Nucleus accumbens (tissue), 56 donors: Measurements from ENCODE around the gene MT1H.
"Not testable (repeated sequence)": the region's sequence is repeated elsewhere in the genome, so short reads cannot be mapped to it uniquely, and the experiment has no call there.

ENCODE experiments used
- DNase-seq, 56 donors: peaks; one replicate each; lab custom pipeline; 2025; lab: John Stamatoyannopoulos, UW

The MT1H gene

GRCh38 chr16:56662357-56663354, 7.0 kb upstream of the MT1H start:
- peak in 20 of 56 donors; percentile 9 to 68 (median 38) for DNase-seq

DNA sequence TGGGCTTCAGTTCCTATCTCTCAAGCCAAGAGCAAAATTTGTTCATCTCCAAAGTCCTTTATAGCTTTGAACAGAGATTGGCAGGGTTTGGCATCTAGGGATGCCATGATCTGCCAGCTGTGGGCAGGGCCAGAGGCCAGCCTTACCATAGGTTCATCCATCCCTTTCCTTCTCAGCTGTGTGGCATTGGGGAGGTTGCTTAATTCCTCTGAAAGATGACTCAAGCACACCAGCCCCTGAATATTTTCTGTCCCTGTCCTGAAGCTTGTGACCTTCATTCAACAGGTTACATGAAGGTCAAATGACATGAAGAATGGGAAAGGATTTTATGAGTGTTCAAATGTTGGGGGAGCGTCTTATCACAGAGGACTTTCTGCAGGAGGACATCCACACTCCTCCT, 5.1 kb upstream of the MT1H start:
- DNase-seq: no peak

- not testable (repeated sequence) for DNase-seq
These were observed 4.0 kb upstream of the MT1H start for GRCh38 chr16:56665286-56666261.

- peak in 16 of 56 donors; percentile 19 to 66 (median 34) for DNase-seq
These were observed 1.7 kb upstream of the MT1H start, which contains the start of gene MT1G for GRCh38 chr16:56667581-56668571. Gene MT1G (minus strand): TSS chr16:56668065. CDS start chr16:56667993, 72 bp downstream.

DNA sequence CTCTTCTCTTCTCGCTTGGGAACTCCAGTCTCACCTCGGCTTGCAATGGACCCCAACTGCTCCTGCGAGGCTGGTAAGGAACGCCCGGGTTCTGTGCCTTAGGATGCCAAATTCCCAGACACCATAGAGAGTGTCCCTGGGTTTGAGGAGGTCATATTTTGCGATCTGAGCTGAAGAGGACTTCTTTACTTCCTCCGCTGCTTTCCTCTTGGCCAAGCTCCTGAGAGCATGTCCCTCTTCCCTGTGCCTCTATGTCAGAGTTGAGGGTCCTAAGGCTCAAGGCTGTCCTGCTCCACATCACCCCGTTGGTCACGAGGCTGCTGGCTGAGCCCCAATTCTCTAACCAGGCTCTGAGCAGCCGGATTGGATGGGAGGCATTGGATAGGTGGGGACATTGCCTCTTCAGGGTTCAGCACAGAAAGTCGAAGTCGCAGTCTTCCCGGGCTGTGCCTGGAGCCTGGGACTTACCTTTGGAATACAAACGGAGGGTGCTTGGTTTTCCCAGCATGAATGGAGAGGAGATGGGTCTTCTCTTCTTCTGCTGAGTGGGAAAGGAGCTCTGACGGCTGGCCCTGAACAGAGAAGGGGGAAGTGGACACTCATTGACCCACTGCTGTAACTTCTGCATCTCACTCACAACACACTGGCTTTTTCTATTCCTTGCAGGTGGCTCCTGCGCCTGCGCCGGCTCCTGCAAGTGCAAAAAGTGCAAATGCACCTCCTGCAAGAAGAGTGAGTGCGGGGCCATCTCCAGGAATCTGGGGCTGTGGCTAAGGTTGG, 416 bp downstream of the MT1H start:
- peak in 1 of 56 donors; percentile 18 for DNase-seq

DNA sequence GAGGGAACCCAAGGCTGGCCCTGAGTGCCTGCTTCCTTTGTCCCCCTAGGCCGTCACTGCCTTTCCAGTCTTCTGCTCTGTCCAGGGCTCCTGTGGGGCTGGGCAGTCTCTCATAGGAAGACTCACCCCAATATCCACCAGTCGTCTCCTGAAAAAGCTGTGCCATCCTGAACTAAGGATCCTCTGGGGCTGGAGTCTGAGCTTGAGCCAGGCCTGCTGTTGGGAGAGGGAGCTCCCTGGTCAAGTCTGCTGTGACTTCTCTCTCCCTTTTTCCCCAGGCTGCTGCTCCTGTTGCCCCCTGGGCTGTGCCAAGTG, 963 bp downstream of the MT1H start:
- no peak for DNase-seq

GRCh38 chr16:56671691-56672090, 2.1 kb downstream of the MT1H start:
- not testable (repeated sequence) for DNase-seq

DNA sequence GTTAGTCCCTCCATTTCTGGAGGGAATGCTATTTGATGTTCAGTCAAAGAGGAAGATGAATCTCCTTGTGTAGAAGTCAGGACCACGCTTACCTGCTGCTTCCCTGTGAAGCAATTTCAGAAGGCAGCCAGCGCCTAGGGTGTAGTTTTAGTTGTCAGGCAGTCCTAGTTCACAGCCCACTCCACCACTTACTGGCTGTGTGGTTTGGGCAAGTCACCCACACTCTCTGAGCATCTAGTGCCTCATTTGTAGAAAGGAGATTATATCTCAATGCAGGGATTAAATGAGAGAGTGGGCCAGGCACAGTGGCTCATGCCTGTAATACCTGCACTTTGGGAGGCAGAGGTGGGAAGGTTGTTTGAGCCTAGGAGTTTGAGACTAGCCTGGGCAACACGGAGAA, 2.6 kb downstream of the MT1H start:
- DNase-seq: not testable (repeated sequence)

DNA sequence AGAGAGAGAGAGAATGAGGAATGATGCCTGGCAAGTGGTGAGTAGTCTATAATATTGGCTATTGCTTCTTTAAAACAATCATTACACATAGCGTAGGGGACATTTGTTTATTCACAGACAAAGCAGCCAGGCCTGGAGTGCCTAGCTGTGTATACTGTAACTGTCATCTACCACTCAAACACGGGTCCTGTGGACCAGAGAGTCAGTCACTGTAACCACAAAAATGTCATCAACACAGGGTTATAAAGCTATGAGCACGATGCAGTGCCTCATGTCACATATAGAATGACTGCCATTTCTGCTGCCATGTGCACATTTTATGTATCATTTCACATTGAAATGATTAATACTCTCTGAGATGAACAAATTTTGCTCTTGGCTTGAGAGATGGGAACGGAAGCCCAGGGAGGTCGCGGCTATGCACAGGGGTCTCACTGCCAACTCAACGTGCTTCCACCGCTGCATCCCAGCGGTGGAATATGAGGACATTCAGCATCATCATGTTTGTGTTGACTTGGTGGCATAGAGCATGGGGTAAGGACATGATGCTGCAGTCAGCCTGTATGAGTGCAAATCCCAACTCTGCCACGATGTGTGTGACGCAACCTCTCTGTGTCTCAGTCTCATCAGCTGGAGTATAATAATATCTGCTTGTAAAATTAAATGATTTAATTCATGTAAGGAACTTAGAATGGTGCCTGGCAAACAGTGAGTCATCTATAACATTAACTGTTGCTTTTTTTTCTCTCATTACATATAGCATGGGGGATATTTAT, 3.3 kb downstream of the MT1H start:
- peak in 1 of 56 donors; percentile 15 for DNase-seq

GRCh38 chr16:56673921-56674320, 4.3 kb downstream of the MT1H start:
- DNase-seq: peak in 3 of 56 donors; percentile 16 to 24 (median 19)

- DNase-seq: not testable (repeated sequence)
These were observed 5.0 kb downstream of the MT1H start for GRCh38 chr16:56674570-56674969.

GRCh38 chr16:56675685-56676210, 6.1 kb downstream of the MT1H start:
- DNase-seq: no peak

DNA sequence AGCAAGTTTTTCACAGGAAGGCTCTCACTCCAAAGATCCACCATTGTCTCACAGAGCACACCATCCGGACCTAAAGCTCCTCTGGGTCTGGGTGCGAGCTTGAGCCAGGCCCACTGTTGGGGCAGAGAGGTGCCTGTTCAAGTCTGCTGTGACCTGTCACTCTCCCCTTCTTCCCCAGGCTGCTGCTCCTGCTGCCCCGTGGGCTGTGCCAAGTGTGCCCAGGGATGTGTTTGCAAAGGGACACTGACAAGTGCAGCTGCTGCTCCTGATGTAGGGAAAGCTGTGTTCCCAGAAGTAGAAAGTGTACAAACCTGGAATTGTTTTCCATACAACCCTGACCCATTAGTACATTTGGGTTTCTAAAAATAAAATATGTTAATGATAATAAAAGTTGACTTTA, 7.9 kb downstream of the MT1H start:
- no peak for DNase-seq

GRCh38 chr16:56679078-56679730, 9.6 kb downstream of the MT1H start:
- no peak for DNase-seq

GRCh38 chr16:56679818-56680217, 10.2 kb downstream of the MT1H start:
- DNase-seq: peak in 1 of 56 donors; percentile 36

DNA sequence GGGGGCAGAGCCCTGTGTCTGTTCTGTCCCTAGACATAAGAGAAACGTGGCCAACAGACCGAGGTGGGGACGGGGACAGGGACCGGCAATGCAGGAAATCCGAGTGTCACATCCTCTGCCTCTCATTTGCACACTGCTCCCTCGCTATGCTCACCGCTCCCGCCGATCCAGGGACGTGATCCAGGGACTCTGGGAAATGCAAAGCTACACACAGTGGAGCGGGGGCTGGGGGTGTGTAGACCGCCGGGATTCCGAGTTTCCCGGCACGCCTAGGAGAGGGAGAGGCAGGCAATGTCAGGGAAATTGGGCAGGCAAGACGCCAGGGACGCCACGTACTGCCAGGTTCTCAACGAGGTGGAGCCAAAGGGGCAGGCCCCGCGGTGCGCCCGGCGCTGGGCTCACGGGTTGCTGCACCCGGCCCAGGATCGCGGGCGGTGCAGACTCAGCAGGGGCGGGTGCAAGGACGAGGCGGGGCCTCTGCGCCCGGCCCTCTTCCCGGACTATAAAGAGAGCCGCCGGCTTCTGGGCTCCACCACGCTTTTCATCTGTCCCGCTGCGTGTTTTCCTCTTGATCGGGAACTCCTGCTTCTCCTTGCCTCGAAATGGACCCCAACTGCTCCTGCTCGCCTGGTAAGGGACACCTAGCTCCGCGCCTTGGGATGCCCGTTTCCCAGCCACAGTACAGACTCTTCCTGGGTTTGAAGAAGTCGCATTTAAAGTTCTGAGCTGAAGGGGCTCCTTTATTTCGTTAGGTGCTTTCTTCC, 12.5 kb downstream of the MT1H start, which contains the start of gene MT1X:
Gene MT1X (plus strand): TSS at position 532 of the 764 bp plus-strand sequence. CDS start 71 bp downstream, at position 603.
- peak; percentile 37 to 94 (median 80) for DNase-seq
